Smooth muscle cell (in vitro differentiated cells): ENCODE data around the gene MMADHC. TPM values are rescaled to one million over a fixed set of nuclear protein-coding genes. Genes with fewer than 3 reads are reported as not detected.

Source experiments
- DNase-seq: peaks from one replicate; lab custom pipeline; 2025; ENCODE audit not compliant: unreplicated experiment; lab: John Stamatoyannopoulos, UW
- H2AFZ ChIP-seq: fragments of 200-600 bp; sonication (generic); 2 replicates; pipeline ENCODE4 v1.6.0; 2016; ENCODE audit warnings: antibody characterized with exemption, low read depth, mild to moderate bottlenecking
- H3F3A ChIP-seq: fragments of 200-600 bp; sonication (generic); 2 replicates; pipeline ENCODE4 v1.6.0; 2017; ENCODE audit warnings: antibody characterized with exemption, low read depth
- H3K27ac ChIP-seq: fragments of 200-600 bp; sonication (generic); 2 replicates; pipeline ENCODE4 v1.5.1; 2016; ENCODE audit warnings: low read depth, mild to moderate bottlenecking
- H3K27me3 ChIP-seq: fragments of 200-600 bp; sonication (generic); 2 replicates; pipeline ENCODE4 v1.6.1; 2016; ENCODE audit warnings: low read depth, mild to moderate bottlenecking
- H3K36me3 ChIP-seq: fragments of 200-600 bp; sonication (generic); 2 replicates; pipeline ENCODE4 v1.5.1; 2016; ENCODE audit warnings: low read depth
- H3K4me1 ChIP-seq: fragments of 200-600 bp; sonication (generic); 2 replicates; pipeline ENCODE4 v1.5.1; 2016; ENCODE audit warnings: low read depth
- H3K4me2 ChIP-seq: fragments of 200-600 bp; sonication (generic); 2 replicates; pipeline ENCODE4 v1.6.0; 2016; ENCODE audit warnings: mild to moderate bottlenecking
- H3K4me3 ChIP-seq: fragments of 200-600 bp; sonication (generic); 2 replicates; pipeline ENCODE4 v1.5.1; 2016; ENCODE audit warnings: mild to moderate bottlenecking
- H3K79me2 ChIP-seq: fragments of 200-600 bp; sonication (generic); 2 replicates; pipeline ENCODE4 v1.6.0; 2016; ENCODE audit warnings: low read depth, mild to moderate bottlenecking
- H3K9ac ChIP-seq: fragments of 200-600 bp; sonication (generic); 2 replicates; pipeline ENCODE4 v1.6.0; 2016; ENCODE audit warnings: low read depth
- H3K9me3 ChIP-seq: fragments of 200-600 bp; sonication (generic); replicated peaks from 2 replicates; pipeline ENCODE4 v1.5.1; 2016; ENCODE audit warnings: low read depth
- H4K20me1 ChIP-seq: fragments of 200-600 bp; sonication (generic); 2 replicates; pipeline ENCODE4 v1.6.0; 2016; ENCODE audit warnings: low read depth
- WGBS: methylation state at CpG from one replicate; pipeline ENCODE4 v1.1.7; 2016; ENCODE audit warnings: low lambda C conversion rate; 5-methylcytosine and 5-hydroxymethylcytosine counted together
- polyA plus RNA-seq: library from polyadenylated mRNA; unstranded; fragments of >200 nt; fragmentation: Nextera tagmentation; extraction: Ambion mirVana; gene quantifications from 2 replicates; pipeline ENCODE4 v1.2.1, GENCODE V29; 2016
- total RNA-seq: library from RNA; depleted of rRNA; stranded (reverse); fragments of >200 nt; gene quantifications from 2 replicates; pipeline ENCODE4 v1.2.3, GENCODE V29; 2014
- TF ChIP-seq, protein P1 (sequence below): fragments of 200-600 bp; sonication (generic); IDR thresholded peaks from 2 replicates; pipeline ENCODE4 v1.5.1; 2017; ENCODE audit warnings: borderline replicate concordance, mild to moderate bottlenecking, antibody characterized with exemption; ENCODE audit not compliant: insufficient read depth, poor library complexity, severe bottlenecking

MMADHC gene
- total and polyA plus RNA-seq, 2 experiments from 2014 or later: 141 to 188 TPM

DNA sequence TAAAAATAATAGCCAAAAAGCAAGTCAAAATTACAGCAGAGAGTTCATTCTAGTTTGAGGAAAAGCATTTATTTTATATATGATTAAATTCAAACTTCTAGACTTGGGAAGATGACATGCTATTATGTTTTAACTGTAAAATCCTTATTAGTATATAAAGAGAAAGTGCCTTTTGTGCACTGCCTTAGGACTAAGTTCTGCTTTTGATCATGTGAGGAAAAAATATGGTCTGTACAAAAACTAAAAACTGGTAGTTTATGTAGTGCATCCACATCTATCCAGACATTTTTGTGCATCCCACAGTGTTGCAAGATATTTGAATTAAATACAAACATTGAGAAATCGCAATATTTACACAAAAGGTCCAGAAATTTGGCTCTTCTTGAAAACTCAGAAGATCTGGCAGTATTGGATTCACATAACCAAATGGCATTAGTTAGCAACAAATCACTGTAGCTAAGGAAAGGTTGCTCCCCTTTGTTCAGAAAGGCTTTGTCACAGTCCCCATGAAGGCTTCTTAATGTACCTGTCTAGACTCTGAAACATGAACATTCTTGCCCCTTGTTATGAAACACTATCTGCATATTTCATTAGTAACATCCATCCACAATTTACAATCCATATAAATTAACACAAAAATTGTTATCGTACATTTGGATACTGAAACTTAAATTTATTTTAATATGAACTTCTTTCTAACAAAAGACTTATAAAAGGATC, 2.2 kb downstream of the MMADHC start:
- Histone ChIP-seq H2AFZ (no peak overlapping the region), H3K79me2 (peaks cover 55% of the 10 kb centered on the region), H3K9ac (peak overlapping the region; percentile 98), H3K4me2 (peak overlapping the region; percentile 94), H3K4me1 (peaks cover 28% of the 10 kb centered on the region), H4K20me1 (peaks cover 45% of the 10 kb centered on the region), H3K4me3 (peak overlapping the region; percentile 88), H3K9me3 (no peaks in the 10 kb centered on the region), H3K27ac (peak overlapping the region; percentile 96), H3K27me3 (no peaks in the 10 kb centered on the region), H3F3A (no peaks in the 10 kb centered on the region), H3K36me3 (peaks cover 19% of the 10 kb centered on the region)
- TF ChIP-seq, protein P1, sequence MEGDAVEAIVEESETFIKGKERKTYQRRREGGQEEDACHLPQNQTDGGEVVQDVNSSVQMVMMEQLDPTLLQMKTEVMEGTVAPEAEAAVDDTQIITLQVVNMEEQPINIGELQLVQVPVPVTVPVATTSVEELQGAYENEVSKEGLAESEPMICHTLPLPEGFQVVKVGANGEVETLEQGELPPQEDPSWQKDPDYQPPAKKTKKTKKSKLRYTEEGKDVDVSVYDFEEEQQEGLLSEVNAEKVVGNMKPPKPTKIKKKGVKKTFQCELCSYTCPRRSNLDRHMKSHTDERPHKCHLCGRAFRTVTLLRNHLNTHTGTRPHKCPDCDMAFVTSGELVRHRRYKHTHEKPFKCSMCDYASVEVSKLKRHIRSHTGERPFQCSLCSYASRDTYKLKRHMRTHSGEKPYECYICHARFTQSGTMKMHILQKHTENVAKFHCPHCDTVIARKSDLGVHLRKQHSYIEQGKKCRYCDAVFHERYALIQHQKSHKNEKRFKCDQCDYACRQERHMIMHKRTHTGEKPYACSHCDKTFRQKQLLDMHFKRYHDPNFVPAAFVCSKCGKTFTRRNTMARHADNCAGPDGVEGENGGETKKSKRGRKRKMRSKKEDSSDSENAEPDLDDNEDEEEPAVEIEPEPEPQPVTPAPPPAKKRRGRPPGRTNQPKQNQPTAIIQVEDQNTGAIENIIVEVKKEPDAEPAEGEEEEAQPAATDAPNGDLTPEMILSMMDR: no peak
- no peak for DNase-seq
- WGBS: 94% methylated on average over 2 of the region's 2 CpGs

GRCh38 chr2:149579972-149580882, 7.3 kb downstream of the MMADHC start:
- Histone ChIP-seq H3K79me2 (peaks cover 54% of the 10 kb centered on the region), H3K4me1 (peaks cover 13% of the 10 kb centered on the region), H2AFZ (no peak overlapping the region), H3K9me3 (no peaks in the 10 kb centered on the region), H3F3A (peaks cover 6% of the 10 kb centered on the region), H3K9ac (no peak overlapping the region), H3K4me3 (no peak overlapping the region), H3K36me3 (peaks cover 41% of the 10 kb centered on the region), H4K20me1 (peaks cover 81% of the 10 kb centered on the region), H3K27me3 (no peaks in the 10 kb centered on the region), H3K4me2 (peak overlapping the region; percentile 35), H3K27ac (peak overlapping the region; percentile 53)
- 87% methylated on average over 7 of the region's 7 CpGs for WGBS
- TF ChIP-seq, protein P1: no peak
- no peak for DNase-seq

GRCh38 chr2:149577269-149577668, 10.3 kb downstream of the MMADHC start:
- H3K9ac ChIP-seq: no peak overlapping the region

More at GRCh38 chr2:149577269-149577668, 10.3 kb downstream of the MMADHC start:
- no peak overlapping the region for H3K4me3 ChIP-seq
- peaks cover 36% of the 10 kb centered on the region for H3K36me3 ChIP-seq
- 95% methylated on average over 2 of the region's 2 CpGs for WGBS
- H3K4me1 ChIP-seq: no peaks in the 10 kb centered on the region
- H3K79me2 ChIP-seq: peaks cover 29% of the 10 kb centered on the region
- TF ChIP-seq, protein P1: no peak
- no peaks in the 10 kb centered on the region for H3K27me3 ChIP-seq
- H4K20me1 ChIP-seq: peaks cover 85% of the 10 kb centered on the region
- no peak overlapping the region for H2AFZ ChIP-seq
- DNase-seq: no peak
- no peak overlapping the region for H3K4me2 ChIP-seq
- H3F3A ChIP-seq: peaks cover 8% of the 10 kb centered on the region
- no peak overlapping the region for H3K27ac ChIP-seq
- H3K9me3 ChIP-seq: no peaks in the 10 kb centered on the region
